Gastroesophageal sphincter (tissue), 4 donors: Measurements from ENCODE around the gene KLHL30. TPM values are rescaled to one million over a fixed set of nuclear protein-coding genes. Genes with fewer than 3 reads are reported as not detected.

Source experiments
- ATAC-seq: fragments of 150-250 bp; one replicate; pipeline ENCODE4 v1.9.1; 2016; ENCODE audit warnings: mild to moderate bottlenecking, moderate library complexity
- H3K27ac ChIP-seq, 4 donors: fragments of 200-600 bp; sonication (generic) in 3 of 4; 1 replicate in 3 of 4; 2 replicates in 1 of 4; pipeline ENCODE4 v1.5.1; 2016 to 2019
- H3K27me3 ChIP-seq: fragments of 200-600 bp; sonication (generic); one replicate; pipeline ENCODE4 v1.5.1; 2019
- H3K36me3 ChIP-seq, 2 donors: fragments of 200-600 bp; sonication (generic); one replicate each; pipeline ENCODE4 v1.5.1; 2019; ENCODE audit warnings: control low read depth in 1 of 2
- H3K4me1 ChIP-seq, 3 donors: fragments of 200-600 bp; sonication (generic); 1 replicate in 2 of 3; 2 replicates in 1 of 3; pipeline ENCODE4 v1.5.1; 2016 to 2019; ENCODE audit warnings: control low read depth in 2 of 3
- H3K4me3 ChIP-seq, 2 donors: fragments of 200-600 bp; sonication (generic); one replicate each; pipeline ENCODE4 v1.5.1; 2019; ENCODE audit warnings: mild to moderate bottlenecking in 1 of 2, moderate library complexity in 1 of 2
- H3K9me3 ChIP-seq, 3 donors: fragments of 200-600 bp; sonication (generic); one replicate each; pipeline ENCODE4 v1.5.1; 2017 to 2019; ENCODE audit warnings: control low read depth in 2 of 3
- CTCF ChIP-seq, 4 experiments: fragments of 200-600 bp in 2 of 4; fragments of 450-650 bp in 2 of 4; sonication (generic) in 1 of 4; IDR thresholded peaks; one replicate each; pipeline ENCODE4 v1.5.1; 2017 to 2019; ENCODE audit warnings: antibody characterized with exemption in 4 of 4, mild to moderate bottlenecking in 2 of 4, moderate library complexity in 2 of 4
- EP300 ChIP-seq: sonication (generic); formaldehyde crosslinking; IDR thresholded peaks from one replicate; pipeline ENCODE4 v1.6.1; 2017; ENCODE audit warnings: antibody characterized with exemption, mild to moderate bottlenecking
- POLR2A ChIP-seq, 2 donors: fragments of 450-650 bp; IDR thresholded peaks; one replicate each; pipeline ENCODE4 v1.6.1; 2017; ENCODE audit warnings: antibody characterized with exemption in 2 of 2, mild to moderate bottlenecking in 2 of 2, moderate library complexity in 1 of 2
- POLR2AphosphoS5 ChIP-seq: sonication (generic); formaldehyde crosslinking; IDR thresholded peaks from one replicate; pipeline ENCODE4 v1.6.1; 2017; ENCODE audit warnings: antibody characterized with exemption
- WGBS, 2 donors: methylation state at CpG; one replicate each; pipeline ENCODE4 v1.1.5; 2018; ENCODE audit warnings: low coverage in 1 of 2; 5-methylcytosine and 5-hydroxymethylcytosine counted together
- total RNA-seq, 4 donors: library from RNA; depleted of rRNA; stranded (reverse); fragments of >200 nt; gene quantifications; one replicate each; pipeline ENCODE4 v1.1.0, GENCODE V29; 2016

KLHL30 gene
- total RNA-seq, 4 donors from 2014 or later: 1.3 to 8.1 (median 3.7) TPM

- Histone ChIP-seq H3K27ac (no peak overlapping the region), H3K4me1 (no peaks in the 10 kb centered on the region), H3K36me3 (no peaks in the 10 kb centered on the region), H3K4me3 (no peak overlapping the region), H3K9me3 (peaks cover 0 to 5% (median 0%) of the 10 kb centered on the region in 3 donors), H3K27me3 (peaks cover 20% of the 10 kb centered on the region)
- ATAC-seq: no peak
- TF ChIP-seq POLR2AphosphoS5: no peak
- no peak for TF ChIP-seq POLR2A (IDR thresholded peaks at IDR 0.05)
- no peak for TF ChIP-seq CTCF (IDR thresholded peaks at IDR 0.05)
- no peak for TF ChIP-seq EP300
- 86% methylated on average over 1 of the region's 11 CpGs; no CpG with 5 or more reads in 1 of the 2 donors for WGBS, 2 donors
These were observed 21.0 kb upstream of the KLHL30 start for GRCh38 chr2:238117199-238118154.

- Histone ChIP-seq H3K9me3 (no peaks in the 10 kb centered on the region), H3K27me3 (peaks cover 20% of the 10 kb centered on the region), H3K4me1 (no peaks in the 10 kb centered on the region), H3K36me3 (no peaks in the 10 kb centered on the region), H3K27ac (no peak overlapping the region), H3K4me3 (no peak overlapping the region)
- WGBS, 2 donors: 85% methylated on average over 6 of the region's 15 CpGs; no CpG with 5 or more reads in 1 of the 2 donors
- TF ChIP-seq POLR2A (IDR thresholded peaks at IDR 0.05) (no peak), EP300 (no peak), CTCF (IDR thresholded peaks at IDR 0.05) (no peak), POLR2AphosphoS5 (no peak)
- ATAC-seq: no peak
These were observed 18.6 kb upstream of the KLHL30 start for GRCh38 chr2:238119756-238120462.

- Histone ChIP-seq H3K36me3 (no peaks in the 10 kb centered on the region), H3K27ac (no peak overlapping the region), H3K9me3 (no peaks in the 10 kb centered on the region), H3K4me3 (no peak overlapping the region), H3K27me3 (peaks cover 20% of the 10 kb centered on the region), H3K4me1 (no peaks in the 10 kb centered on the region)
- WGBS, 2 donors: 27% methylated on average over 3 of the region's 30 CpGs; no CpG with 5 or more reads in 1 of the 2 donors
- no peak for ATAC-seq
- no peak for TF ChIP-seq POLR2AphosphoS5
- TF ChIP-seq CTCF (IDR thresholded peaks at IDR 0.05): peak in 1 of 4 experiments; percentile 12
- no peak for TF ChIP-seq POLR2A (IDR thresholded peaks at IDR 0.05)
- no peak for TF ChIP-seq EP300
These were observed 17.8 kb upstream of the KLHL30 start for GRCh38 chr2:238120463-238121298.

- TF ChIP-seq CTCF (IDR thresholded peaks at IDR 0.05) (no peak), POLR2AphosphoS5 (no peak), POLR2A (IDR thresholded peaks at IDR 0.05) (no peak), EP300 (no peak)
These were observed 16.8 kb upstream of the KLHL30 start for GRCh38 chr2:238121511-238122286.

More at GRCh38 chr2:238121511-238122286, 16.8 kb upstream of the KLHL30 start:
- WGBS, 2 donors: 85% methylated on average over 4 of the region's 27 CpGs; no CpG with 5 or more reads in 1 of the 2 donors
- Histone ChIP-seq H3K27ac (no peak overlapping the region), H3K9me3 (no peaks in the 10 kb centered on the region), H3K4me3 (no peak overlapping the region), H3K4me1 (peaks cover 0 to under 1% (median 0%) of the 10 kb centered on the region in 3 donors), H3K27me3 (peaks cover 12% of the 10 kb centered on the region), H3K36me3 (no peaks in the 10 kb centered on the region)
- ATAC-seq: no peak
